DND-41 (cell line): ENCODE data around the gene FBXW8.

Experiments used
- EZH2 ChIP-seq: IDR thresholded peaks from 3 replicates; pipeline ENCODE4 v1.6.1; 2012; ENCODE audit warnings: borderline replicate concordance, low read depth, mild to moderate bottlenecking, moderate library complexity, low read length, inconsistent platforms; ENCODE audit not compliant: severe bottlenecking
- TF ChIP-seq, protein P1 (sequence below): IDR thresholded peaks from 2 replicates; pipeline ENCODE4 v1.5.1; 2012; ENCODE audit warnings: borderline replicate concordance, low read length, moderate library complexity, mild to moderate bottlenecking; ENCODE audit not compliant: poor library complexity, severe bottlenecking; ENCODE audit errors: extremely low read depth

DNA sequence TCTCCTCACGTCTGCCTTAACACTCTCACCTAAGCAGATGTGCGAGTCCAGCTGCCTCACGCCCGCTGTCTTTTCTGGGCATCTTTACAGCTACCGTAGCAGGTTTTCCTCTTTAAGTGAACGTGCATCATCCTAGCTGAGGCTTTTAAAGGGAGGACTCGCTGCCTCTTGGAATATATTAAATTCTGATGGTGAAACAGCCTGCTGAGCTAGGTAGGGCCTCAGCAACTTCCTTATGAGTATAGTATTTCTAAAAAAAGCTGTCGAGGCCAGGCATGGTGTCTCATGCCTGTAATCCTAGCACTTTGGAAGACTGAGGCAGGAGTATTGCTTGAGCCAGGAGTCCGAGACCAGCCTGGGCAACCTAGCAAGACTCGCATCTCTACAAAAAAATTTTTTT lies 156.3 kb downstream of the FBXW8 start:
- TF ChIP-seq EZH2, result no peak
- TF ChIP-seq, protein P1, sequence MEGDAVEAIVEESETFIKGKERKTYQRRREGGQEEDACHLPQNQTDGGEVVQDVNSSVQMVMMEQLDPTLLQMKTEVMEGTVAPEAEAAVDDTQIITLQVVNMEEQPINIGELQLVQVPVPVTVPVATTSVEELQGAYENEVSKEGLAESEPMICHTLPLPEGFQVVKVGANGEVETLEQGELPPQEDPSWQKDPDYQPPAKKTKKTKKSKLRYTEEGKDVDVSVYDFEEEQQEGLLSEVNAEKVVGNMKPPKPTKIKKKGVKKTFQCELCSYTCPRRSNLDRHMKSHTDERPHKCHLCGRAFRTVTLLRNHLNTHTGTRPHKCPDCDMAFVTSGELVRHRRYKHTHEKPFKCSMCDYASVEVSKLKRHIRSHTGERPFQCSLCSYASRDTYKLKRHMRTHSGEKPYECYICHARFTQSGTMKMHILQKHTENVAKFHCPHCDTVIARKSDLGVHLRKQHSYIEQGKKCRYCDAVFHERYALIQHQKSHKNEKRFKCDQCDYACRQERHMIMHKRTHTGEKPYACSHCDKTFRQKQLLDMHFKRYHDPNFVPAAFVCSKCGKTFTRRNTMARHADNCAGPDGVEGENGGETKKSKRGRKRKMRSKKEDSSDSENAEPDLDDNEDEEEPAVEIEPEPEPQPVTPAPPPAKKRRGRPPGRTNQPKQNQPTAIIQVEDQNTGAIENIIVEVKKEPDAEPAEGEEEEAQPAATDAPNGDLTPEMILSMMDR, result no peak
